ENCODE measurements around the gene TMEM238.
A peak's percentile ranks its signal among the peaks of the same experiment; 100 is the strongest.
"Not testable (repeated sequence)": the region's sequence is repeated elsewhere in the genome, so short reads cannot be mapped to it uniquely, and the experiment has no call there.

Gene TMEM238

DNA sequence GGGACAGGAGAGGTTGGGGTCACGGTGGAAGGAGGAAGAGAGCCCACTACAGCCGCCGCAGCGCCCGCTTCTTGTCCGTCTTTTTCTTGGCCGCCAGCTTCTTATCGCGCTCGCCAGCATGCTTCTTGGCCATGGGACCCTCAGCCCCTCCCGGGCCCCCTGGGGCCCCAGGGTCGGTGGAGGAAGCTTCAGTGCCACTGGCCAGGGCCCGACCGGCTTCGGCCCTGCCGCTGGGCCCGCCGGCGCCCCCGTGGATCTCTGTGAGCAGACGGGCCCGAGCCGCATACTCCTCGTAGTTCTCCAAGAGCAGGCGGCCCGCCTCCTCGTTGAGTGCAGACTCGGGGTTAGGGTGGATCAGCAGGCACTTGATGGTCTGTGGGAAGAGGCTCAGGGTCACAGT is 17.3 kb upstream of the TMEM238 start:
- DNase-seq (ENCODE audit: low spot score) = not testable (repeated sequence)

DNA sequence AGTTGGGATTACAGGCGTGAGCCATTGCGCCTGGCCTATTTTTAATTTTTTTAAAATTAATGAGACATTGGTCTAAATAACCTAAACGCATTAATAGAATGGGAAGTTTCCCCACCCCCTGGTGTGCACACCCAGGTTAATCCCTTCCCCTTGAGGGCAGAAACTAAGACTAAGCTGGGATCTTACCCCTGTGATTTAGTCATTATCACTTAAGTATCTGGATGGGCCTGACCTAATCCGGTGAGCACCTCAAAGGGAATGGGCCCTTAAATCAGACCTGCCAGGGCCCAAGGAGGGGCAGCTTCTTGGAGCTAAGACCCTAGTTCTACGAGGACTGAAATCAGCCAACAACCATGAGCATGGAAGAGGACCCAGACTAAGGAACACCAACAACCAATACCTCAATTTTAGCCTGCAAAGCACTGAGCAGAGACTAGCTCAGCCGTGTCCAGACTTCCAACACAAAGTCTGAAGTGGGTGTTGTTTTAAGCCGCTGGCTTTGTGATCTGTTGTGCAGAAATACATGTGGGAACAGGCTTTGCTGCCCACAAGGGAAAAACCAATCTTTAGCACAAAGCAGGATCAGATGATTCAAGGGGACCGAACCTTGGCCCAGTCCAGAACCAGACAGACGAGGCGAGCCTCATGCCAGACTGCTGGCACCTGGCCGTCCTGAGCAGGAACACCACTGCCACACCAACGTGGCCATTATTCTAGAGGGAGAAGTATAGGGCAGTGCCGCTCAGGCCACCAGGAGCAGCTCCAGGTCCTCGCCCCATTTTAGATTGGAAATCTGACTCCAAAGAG is 16.4 kb upstream of the TMEM238 start:
- DNase-seq (ENCODE audit: low spot score) = no peak

DNA sequence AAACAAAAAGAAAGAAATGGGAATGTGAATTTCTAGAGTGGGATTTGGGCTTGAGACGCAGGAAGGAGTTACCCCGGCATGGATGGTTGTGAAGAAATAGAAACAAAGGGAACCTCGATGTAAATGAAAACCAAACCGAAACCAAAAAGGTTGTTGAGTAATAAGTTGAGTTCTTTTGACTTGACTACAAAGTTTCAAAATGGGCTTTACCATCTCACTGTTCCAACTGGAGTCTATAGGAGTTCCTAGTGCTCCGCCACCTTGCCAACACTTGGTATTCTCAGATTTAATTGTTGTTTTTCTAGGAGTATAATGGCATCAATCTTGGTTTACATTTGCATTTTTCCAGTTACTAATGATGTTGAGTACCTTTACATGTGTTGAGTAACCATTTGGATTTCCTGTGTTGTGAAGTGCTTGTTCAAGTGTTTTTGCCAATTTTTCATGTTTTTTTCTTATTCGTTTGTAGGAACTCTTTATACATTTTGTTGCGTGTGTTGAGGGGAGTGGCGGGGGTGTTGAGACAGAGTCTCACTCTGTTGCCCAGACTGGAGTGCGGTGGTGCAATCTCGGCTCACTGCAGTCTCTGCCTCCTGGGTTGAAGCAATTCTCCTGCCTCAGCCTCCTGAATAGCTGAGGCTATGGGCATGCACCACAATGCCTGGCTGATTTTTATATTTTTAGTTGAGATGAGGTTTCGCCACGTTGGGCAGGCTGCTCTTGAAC is 14.3 kb upstream of the TMEM238 start:
- no peak for DNase-seq (ENCODE audit: low spot score)

DNA sequence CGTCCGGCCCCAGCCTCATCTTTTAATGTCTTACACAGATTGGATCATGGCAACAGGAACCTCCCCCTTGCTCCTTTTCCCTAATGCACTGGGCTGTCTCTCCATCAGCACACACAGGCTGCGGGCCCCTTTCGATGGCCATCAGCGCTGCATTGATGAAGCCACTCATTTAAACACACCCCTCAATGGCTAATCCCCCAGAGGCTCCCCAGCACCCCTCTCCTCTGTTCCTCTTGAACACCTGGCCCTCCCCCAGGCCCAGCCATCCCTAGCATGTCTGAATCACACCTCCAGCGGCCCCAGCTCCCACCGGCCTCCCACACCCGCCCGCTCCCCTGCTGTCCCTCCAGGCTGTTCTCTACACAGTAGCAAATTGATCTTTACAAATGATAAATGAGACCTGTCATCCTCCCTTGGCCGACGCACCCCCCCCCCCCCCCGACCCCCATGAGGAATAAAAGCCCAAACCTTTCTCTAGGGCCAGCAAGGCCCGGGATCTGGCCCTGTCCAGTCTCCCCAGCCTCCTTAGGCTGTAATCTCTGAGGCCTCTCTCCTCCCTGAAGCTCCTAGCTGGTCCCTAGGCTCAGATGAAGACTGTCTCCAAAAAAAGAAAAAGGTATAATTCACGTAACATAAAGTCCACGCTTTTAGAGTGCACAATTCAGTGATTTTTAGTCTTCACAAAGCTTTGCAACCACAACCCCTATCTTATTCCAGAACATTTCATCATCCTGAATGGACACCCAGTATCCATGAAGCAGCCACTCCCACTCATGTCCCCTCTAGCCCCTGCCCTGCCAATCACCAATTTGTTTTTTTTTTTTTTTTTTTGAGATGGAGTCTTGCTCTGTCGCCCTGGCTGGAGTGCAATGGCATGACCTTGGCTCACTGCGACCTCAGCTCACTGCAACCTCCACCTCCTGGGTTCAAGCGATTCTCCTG is 9.0 kb upstream of the TMEM238 start:
- DNase-seq (ENCODE audit: low spot score) = no peak

DNA sequence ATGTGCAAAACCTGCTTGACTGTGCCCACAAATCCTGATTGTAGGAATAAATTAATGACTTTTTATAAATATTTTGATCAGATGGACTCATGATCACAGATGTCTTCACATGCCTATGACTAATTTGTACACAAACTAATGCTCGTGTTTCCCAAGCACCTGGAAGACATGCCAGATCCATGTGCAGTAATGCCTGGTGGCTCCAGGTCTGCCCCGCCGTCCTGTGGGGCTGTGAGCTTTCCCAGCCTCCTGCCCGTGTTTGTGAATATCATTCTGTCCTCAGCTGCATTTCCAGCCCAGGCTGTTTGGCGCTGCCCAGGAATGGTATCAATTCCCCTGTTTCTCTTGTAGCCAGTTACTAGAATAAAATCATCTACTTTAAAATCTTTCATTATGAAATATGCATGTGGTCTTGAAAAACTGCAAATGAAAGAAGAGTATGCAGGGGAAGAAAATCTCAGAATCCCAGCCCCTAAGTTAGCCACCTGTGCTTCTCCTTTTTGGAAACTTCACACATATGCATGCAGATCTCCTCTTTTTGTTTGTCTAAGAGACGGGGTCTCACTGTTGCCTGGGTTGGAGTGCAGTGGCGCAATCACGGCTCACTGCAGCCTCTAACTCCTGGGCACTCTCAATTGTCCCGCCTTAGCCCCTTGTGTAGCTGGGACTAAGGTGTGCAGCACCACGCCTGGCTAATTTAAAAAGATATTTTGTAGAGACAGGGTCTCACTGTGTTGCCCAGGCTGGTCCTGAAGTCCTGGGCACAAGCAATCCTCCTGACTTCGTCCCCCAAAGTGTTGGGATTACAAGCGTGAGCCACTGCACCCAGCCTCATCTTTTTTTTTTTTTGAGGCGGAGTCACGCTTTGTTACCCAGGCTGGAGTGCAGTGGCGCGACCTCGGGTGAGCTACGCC is 7.9 kb upstream of the TMEM238 start:
- DNase-seq (ENCODE audit: low spot score) = no peak

DNA sequence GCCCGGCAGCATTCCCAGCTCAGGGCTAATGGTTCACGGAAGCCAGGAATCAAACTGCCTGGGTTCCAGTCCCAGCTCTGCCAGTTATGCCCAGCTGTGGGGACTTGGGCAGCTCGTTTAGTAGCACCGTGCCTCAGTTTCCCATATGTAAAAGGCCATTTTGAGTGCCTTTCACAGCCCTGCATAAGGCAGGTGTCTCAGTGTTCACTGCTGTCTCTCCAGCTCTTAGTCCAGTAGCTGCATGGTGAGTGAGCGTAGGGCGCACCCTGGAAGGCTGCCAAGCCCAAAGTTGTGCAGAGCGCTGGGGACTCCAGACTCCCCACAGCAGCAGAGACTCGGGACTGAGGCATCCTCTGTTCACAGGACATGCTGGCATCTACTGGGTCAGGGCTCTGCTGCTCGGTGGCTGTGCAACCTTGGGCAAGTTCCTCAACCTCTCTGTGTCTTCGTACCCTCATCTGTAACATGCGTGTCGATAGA is 7.1 kb upstream of the TMEM238 start:
- DNase-seq (ENCODE audit: low spot score) = peak; percentile 43

DNA sequence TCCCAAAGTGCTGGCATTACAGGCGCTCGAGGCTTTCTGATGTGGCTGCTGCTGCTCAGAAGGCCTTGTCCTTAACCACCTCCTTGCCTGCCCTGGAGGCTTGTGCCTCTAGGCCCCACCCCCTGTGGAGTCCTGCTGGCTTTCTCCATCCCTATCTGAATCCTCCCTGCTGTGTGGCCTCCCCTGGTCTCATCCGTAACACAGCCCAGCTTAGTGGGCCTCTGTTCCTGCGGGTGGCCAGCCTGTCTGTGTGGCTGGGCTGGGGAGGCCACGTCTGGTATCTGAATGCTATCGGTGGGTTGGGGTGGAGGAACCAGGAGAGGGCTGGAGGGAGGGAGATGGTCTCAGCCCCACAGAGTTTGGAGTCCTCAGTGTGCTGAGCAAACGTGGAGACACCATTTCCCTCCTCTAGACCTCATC is 6.4 kb upstream of the TMEM238 start:
- DNase-seq (ENCODE audit: low spot score) = no peak

DNA sequence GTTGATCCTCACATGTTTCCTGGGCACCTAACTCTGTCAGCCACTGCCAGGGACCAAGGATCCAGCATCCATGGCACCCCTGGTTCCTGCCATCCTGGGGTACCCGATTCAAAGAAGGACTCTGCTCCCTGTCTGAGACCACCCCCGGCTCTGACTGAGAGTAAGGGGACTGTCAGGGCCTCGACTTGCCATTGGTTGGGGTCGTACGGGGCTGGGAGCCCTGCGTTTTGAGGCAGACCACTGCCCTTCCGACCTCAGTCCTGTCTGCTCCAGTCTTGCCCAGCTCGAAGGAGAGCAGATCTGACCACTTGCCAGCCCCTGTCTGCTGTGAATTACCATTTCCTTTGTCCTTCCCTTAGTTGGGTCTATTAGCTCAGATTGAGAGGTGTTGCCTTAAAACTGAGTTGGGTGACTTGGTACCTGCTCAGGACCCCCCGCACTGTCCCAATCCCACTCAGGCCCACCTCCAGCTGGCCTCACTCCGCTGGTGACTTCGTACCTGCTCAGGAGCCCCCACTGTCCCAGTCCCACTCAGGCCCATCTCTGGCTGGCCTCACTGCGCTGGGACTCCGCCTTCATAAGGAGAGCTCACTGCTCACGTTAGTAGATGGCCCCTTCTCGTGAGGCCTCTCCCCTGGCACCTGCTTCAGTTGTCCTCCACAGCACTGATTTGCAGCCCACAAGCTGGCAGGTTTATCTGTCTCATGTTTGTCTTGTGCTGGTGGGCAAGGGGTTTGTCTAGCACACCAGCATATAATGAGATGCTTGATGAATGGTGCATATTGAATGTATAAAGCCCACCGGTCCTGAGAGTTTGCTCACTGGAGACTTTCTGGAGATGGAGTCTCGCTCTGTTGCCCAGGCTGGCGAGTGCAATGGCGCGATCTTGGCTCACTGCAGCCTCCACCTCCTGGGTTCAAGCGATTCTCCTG is 5.6 kb upstream of the TMEM238 start:
- DNase-seq (ENCODE audit: low spot score) = no peak

DNA sequence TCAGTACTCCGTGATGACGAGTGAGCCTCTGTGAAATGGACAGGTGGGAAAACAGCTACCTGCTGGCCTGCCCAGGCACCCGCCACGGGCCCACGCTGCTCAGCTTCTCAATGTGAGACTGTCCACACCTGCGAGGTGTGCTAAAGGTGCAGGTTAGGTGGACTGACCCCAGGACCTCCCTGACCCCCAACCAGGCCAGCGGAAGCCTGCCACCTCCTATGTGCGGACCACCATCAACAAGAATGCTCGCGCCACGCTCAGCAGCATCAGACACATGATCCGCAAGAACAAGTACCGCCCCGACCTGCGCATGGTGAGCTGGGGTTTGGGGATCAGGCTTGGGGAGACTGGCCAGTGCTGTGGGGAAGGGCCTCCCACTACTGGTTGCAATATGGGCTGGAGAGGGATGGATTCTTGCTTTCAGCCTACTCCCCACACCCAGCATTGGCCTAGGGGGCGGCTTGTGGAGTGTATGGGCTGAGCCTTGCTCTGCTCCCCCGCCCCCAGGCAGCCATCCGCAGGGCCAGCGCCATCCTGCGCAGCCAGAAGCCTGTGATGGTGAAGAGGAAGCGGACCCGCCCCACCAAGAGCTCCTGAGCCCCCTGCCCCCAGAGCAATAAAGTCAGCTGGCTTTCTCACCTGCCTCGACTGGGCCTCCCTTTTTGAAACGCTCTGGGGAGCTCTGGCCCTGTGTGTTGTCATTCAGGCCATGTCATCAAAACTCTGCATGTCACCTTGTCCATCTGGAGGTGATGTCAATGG is 3.8 kb upstream of the TMEM238 start:
- no peak for DNase-seq (ENCODE audit: low spot score)

DNA sequence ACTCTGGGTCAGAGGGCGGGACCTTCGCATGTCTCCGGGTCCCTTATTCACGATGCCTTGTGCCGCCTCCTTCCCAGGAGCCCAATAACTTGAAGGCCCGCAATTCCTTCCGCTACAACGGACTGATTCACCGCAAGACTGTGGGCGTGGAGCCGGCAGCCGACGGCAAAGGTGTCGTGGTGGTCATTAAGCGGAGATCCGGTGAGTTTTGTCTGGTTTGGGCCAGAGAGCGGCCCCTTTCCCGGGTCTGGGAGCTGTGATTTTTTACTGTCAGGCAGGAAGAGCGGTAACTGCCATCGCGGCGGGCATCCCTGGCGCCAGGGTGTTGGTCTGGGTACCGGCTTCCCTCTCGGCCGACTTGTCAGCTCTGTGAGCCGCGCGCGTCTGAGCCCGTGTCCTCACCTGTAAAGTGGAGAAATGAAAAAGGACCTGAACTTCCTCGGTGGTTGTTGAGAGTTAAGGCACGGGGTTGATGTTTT is 2.4 kb upstream of the TMEM238 start:
- no peak for DNase-seq (ENCODE audit: low spot score)

DNA sequence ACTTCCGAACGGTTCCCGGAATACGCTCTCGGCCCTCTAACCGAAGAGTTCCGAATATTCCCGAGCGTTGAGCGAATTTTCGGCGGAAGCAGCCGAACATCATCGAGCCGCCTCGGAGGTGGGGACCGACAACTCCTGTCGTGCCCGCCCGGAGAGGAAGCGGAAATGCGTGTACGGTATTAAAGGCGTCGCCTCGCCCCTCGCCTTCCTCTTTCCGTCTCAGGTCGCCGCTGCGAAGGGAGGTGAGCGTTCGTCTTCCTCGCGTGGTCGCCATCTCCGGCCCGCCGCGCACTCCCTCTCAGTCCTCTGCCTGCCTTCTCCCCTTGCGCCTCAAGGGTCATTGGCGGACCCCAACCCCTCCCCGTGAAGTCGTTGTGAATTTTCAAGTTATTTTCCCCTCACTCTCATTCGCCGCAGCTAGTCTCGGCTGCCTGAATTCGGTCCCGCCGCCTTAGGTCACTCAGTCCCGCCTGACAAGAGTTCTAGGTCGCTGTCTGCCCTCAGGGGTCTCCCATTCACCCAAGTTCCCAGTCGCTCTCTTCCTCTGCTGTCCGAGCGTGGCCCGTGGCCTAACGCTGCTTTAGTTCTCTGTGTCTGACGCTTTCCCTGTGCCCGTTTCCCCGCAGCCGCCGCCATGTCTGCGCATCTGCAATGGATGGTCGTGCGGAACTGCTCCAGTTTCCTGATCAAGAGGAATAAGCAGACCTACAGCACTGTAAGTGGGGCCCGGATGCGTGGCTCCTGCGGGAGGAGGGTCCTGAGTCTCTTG is 1.8 kb upstream of the TMEM238 start, which contains the start of gene RPL28:
Gene RPL28, plus strand, starts transcription at position 209 of the 769 bp plus-strand sequence. Its CDS starts 426 bp downstream, at position 635.
- peak; percentile 99 for DNase-seq (ENCODE audit: low spot score)

DNA sequence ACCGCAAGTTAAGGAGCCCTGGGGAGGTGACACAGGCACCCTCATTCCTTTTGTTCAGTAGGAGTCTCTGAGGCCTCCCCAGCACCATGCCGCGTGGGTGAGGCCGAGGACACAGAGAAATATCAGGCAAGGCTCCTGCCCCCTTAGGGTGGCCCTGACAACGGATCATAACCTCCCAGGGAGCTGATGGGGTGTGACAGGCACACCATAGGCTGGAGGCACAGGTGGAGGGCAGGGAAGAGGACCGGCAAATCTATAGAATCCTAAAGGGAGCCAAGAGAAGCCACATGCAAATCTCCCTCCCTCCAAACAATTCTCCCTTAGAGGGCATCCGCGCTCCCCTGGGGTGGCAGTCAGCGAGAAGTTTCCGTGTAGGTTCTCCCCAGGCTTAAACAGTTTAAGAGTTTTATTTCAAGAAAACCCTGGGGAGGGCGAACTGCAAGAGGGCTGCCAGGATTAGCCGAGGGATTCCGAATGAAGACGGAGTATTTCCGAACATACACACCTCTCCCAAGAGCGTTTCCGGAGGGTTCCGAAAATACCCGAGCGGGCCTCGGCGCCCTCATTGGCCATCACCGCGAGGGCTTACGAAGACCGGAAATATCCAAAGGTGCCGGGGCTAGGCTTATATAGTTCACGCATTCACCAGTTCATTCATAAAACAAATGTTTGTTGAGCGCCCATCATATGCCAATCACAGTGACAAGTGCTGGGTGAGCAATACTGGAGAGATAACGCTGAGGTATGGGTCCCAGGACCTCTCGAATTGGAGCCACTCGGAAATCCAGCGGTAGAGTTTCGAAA is 1.0 kb upstream of the TMEM238 start:
- peak; percentile 93 for DNase-seq (ENCODE audit: low spot score)

DNA sequence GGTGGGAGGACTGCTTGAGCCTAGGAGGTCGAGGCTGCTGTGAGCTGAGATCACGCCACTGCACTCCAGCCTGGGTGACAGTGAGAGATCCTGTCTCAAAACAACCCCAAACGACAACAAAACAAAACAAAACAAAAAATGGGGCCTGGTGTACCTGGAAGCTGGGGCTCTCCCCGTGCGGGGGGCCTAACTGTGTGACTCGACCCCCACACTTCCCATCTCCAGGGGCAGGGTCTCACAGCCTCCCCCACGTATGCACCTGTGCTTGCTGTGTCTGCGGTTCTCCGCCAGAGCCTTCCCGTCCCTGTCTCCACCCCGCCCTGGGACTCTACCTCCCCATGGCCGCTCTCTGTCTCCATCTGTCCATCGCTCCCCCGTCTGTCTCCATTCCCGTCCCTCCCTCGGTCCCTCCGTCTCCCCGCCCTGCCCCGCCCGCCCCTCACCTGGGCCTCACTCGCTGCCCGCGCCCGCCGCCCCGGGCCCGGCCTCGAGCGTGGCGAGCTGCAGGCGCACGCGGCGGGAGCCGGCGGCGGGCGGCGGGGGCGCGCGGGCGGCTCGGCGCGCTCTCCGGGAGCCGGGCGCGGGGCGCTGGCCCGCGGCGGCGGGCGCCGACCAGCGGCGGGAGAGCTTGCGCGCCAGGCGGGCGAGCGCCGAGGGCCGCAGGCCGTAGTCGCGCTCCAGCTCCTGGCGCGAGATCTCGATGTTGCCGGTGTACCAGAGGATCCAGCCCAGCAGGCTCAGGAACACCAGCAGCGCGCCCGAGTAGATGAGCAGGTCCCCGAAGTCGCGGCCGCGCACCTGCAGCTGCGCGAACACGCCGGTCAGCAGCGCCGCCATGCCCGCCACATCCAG is 587 bp downstream of the TMEM238 start:
- no peak for DNase-seq (ENCODE audit: low spot score)

DNA sequence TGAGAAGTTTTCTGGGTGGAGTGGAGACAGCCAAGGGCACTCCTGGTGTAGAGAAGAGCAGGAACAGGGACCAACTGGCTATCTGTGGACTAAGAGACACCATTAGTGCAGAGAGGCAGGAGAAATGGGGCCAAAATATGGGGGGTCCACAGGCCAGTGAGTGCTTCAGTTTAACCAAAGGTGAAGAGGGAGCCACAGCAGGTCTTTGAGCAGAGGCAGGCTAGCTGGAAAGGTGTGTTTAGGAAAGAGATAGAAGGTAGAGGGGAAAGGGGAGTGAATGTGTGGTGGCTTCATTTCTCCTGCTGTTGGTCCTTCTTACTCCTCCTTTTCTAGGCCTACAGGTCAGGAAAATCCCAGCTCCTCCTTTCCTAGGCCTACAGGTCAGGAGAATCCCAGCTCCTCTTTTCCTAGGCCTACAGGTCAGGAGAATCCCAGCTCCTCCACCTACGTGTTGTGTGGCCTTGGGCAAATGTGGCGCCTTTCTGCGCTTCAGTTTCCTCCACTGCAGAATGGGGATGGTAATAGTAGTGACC is 1.5 kb downstream of the TMEM238 start:
- DNase-seq (ENCODE audit: low spot score) = no peak

DNA sequence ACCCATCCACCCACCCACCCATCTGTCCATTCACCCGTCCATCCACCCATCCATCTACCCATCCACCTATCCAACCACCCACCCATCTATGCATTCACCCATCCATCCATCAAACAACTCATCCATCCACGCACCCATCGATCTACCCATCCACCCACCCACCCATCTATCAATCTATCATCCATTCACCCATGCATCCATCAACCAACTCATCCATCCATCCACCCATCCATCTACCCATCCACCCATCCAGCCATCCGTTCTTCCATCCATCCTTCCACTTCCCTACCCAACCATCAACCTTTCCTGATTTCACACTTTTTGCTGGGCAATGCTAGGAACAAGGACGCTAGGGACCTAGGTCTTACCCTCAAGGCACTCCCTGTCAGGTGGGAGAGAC is 2.1 kb downstream of the TMEM238 start:
- no peak for DNase-seq (ENCODE audit: low spot score)

DNA sequence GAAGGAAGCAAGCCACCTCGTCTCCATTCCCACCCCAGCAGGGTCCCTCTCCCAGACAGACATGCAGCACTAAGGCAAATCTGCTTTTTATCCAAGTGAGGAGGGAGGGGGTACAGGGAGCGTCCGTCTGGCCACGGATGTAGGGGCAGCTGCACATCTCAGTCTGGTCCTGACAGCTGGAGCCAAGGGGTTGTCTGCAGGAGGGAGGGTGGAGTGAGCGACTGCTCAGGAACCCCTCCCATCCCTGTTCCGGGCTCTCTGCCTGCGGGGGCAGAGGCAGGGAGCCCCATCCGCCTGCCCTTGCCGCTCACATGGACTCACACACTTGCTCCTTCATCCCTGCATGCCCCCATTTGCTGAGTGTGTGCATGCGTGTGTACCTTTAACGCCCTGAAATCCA is 4.9 kb downstream of the TMEM238 start:
- no peak for DNase-seq (ENCODE audit: low spot score)
